Activated CD4-positive, alpha-beta T cell treated with anti-CD3 and anti-CD28 coated beads, Interleukin-2, amount 50 U/mL, for 16 hours (primary cell): ENCODE measurements around the gene ST8SIA2.
A peak's percentile ranks its signal among the peaks of the same experiment; 100 is the strongest.

ENCODE experiments used
- DNase-seq: peaks from one replicate; pipeline ENCODE4 v3.0.0-alpha.2; 2020

Gene ST8SIA2, protein sequence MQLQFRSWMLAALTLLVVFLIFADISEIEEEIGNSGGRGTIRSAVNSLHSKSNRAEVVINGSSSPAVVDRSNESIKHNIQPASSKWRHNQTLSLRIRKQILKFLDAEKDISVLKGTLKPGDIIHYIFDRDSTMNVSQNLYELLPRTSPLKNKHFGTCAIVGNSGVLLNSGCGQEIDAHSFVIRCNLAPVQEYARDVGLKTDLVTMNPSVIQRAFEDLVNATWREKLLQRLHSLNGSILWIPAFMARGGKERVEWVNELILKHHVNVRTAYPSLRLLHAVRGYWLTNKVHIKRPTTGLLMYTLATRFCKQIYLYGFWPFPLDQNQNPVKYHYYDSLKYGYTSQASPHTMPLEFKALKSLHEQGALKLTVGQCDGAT

DNA sequence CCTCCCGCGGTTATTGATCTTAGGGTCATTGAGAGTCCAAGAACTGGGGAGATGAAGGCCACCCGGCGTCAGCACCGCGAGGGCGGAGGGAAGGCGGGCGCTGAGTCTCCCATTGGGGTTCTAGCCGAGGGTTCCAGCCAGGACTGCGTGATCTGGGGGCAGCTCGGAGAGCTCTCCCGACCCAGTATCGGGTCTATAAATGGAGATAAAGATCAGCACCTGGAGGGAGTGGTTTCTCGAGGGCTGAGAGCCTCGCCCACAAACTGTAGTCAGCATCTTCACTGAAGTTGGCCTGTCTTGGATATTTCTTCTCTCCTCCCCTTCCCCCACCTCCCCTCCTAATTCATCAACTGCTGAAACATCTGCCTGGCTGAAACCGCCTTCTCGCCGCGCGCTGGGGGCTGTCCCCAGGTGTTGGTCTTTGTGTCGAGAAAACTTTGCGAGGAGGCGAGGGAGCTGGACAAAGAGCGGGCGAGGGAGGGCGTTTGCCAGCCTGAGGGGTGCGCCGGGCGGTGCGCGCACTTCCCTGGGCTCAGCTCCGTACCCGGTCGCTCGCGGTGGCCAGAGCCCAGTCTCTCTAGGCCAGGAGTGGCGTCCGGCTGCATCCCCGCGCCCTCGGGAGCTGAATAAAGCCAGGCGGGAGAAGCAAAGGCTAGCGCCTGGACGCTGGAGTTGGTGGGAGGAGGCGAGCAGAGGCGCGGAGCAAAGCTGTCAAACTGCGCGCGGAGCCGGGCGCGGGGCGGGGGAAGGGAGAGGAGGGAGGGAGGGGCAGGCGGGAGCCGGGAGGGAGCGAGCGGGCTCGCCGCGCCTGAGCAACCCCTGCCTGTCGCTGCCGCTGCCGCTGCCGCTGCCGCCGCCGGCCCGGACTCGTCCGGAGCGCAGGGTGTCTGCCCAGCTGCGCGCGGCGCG, at the start of gene ST8SIA2:
Gene ST8SIA2 (plus strand): TSS at position 811 of the 909 bp plus-strand sequence. CDS start 184 bp downstream, outside the sequence.
- DNase-seq, result peak; percentile 2

DNA sequence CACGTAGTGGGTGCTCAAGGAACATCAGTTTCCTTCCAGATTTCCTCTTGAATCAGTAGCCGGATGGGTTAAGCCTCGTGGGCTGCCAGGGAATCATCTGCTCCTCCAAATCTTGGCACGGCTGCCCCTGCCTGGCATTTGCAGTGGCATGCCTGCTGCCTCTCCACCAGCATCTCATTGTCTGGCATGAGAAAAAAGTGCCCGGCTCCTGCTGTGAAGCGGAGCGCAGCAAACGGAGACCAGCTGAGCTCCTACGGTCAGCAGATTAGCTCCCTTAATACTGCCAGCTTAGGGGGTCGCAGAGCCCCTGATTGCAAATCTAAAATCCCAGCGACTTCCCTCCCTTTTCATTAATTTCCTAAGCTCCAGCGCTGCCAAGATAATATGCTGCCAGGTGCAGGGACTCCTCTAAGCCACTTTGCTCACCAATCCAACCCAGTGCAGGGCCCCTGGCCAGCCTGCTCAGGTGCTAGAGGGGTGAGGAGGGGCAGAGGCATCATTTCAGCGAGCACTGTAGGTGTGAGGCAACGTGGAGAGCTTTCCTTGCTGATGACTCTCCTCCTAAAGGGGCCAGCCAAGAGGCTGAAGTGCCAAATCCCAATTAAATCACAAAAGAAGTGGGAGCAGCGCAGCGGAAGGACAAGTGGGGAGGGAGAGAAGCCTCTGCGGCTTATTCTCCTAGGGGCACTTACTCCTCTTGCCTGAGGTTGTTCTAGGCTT, 49.6 kb upstream of the ST8SIA2 start:
- DNase-seq, result no peak

DNA sequence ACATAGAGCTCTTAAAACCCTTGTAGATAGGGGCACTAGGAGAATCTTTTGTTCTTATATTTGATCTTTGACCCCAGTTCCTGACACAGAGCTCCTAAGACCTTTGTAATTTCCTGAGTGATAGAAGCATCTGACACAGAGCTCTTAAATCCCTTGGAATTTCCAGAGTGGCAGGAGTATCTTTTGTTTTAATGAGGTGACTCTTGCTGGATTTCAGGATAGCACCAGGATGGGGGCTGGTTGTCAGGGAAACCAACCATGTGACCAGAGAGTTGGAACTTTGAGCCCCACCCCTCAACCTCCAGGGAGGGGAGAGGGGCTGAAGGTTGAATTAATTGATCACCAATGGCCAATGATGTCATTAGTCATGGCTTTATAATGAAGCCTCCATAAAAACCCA, 47.6 kb upstream of the ST8SIA2 start:
- no peak for DNase-seq

DNA sequence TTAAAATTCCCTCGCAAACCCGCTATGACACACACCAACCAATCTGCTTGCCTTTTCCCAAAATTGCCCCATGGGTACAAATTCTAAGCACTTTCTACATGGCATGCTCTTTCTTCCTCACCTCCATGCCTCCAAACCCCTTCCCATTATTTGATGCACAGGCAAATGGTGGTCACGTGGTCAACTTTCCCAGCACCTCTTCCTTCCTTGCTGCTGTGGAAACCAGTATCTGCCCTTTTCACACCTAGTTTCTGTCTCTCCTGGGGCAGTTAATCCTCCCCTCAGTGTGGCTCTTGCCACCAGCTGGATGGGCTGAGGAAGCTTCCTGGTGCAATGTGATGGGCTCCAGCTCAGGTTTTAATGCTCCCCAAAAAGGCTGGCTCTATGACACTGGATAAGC, 38.4 kb upstream of the ST8SIA2 start:
- no peak for DNase-seq

DNA sequence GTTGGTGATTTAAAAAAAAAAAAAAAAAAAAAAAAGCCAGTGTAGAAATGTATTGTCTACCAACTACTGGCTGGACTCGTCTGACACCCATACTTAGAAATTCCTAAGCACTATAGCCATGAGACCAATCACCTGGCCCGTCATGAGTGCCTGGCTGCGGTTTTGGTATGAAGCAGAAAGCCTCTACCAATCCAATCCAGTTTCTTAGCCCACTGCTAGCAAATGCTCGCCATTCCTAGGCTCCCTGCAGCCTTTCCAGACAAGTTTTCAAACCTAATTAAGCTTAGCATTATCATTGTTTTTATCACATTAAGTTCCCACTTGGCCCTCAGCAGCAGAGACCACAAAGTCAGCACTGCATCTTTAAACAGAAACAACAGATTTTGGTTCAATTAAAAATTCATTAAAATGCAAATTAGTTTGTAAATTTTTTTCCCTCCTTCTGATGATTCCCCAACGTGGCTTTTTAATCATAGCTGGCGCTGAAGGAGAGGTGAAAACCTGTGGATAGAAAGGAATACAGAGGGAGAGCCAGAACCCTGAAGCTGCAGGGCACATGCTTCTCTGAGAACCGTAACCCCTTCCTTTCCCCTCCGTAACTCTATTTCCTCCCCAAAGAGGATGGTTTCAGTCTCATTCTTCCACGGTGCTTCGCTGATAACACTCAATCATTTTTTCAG, 32.2 kb upstream of the ST8SIA2 start:
- no peak for DNase-seq

DNA sequence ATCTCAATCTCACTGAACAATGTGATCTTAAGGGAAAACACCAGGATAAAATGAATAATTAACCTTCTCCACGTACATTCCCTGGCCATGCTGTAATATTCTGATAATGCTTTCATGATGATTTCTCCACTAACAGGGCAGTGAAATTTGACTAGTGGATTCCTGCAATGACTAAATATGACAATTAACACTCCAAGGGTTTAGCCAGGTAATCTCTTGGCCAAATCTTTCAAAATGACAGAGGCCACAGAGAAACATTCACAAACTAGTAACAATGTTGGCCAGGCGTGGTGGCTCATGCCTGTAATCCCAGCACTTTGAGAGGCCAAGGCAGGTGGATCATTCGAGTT, 31.7 kb upstream of the ST8SIA2 start:
- DNase-seq, result no peak

DNA sequence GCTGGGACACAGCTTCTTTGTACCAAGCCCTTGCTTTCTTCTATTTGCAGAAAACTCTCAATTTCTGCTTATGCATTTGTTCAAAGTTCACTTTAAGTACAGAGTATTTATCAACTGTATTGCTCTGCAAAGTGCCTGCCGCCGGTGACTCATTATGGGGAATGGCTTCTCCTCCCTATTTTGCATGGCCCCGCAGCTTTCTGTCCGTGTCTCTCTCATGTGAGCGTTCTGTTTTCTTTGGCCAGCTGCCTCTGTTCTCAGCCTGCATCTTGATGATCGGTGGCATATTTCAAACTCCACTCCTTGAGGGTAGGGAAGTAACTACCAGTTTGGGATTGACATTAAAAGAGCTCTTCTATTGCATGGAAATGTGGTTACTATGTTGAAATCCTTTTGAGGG, 28.6 kb upstream of the ST8SIA2 start:
- DNase-seq, result no peak

DNA sequence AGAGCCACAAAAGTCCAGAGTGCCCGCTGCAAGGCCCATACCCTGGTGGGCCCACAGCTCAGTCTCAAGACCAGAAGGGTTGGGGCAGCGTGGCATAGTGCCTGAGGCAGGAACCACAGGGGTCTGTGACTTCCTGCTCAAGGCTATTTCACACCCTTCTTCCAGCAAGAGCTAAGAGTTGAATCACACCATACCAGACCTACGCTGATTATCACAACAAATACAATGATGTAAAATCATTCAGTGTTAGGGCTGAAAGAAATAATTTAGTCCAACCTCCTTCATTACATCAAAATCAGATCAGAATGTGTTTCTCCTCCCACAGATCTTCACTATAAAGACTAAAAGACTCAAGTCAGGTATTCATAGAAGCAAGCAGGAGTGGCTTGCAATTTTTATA, 27.8 kb upstream of the ST8SIA2 start:
- DNase-seq, result no peak

DNA sequence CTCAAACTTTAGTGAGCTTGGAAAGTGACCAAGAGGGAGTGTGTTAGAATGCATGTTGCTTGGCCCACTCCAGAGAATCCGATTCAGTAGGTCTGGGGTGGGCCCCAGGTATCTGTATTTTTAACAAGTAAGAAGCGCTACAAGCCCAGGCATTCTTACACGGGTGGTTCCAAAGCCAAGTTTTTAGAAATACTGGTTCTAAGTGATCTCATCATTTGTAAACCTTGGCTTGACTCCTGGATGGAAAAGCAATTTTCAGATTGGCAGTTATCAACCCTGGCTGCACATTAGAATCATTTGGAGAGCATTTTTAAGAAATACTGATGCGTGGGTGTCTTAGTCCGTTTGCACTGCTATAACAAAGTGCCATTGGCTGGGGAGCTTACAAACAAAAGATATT, 27.3 kb upstream of the ST8SIA2 start:
- DNase-seq, result no peak

DNA sequence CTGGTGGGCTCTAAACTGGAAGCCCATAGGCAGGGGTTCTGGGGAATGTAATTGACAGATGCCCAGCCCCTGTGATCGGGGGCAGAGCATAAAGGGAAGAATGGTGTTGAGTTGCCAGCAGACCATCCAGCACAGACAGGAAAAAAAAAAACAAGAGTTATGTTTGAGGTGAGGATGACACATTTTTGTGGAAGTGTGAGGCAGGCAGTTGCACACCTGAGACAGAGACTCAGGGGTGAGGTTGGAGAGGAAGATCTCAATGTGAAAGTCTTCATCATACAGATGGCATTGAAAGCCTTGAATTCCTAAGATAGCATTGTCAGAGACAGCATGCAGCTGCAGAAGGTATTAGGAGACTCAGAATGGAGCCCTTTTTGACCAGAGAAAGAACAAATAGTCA, 18.6 kb upstream of the ST8SIA2 start:
- no peak for DNase-seq

DNA sequence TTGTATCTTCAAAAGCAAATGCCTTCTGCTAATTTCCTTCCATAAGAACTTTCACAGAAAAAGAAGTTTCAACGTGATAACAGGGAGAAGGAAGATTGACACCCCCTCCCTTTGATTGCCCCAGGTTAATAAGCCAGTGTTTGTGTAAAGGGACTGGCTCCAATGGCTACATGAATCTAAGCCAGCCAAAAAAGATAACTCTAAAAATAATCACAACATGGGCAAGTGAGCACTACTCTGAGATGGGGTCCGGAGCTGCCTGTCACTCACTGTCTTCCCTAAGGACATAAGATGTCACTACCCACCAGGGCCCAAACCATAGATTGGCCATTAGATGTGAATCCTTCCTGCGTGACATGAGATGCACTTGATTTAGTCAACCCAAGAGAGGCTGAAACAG, 17.6 kb upstream of the ST8SIA2 start:
- no peak for DNase-seq

DNA sequence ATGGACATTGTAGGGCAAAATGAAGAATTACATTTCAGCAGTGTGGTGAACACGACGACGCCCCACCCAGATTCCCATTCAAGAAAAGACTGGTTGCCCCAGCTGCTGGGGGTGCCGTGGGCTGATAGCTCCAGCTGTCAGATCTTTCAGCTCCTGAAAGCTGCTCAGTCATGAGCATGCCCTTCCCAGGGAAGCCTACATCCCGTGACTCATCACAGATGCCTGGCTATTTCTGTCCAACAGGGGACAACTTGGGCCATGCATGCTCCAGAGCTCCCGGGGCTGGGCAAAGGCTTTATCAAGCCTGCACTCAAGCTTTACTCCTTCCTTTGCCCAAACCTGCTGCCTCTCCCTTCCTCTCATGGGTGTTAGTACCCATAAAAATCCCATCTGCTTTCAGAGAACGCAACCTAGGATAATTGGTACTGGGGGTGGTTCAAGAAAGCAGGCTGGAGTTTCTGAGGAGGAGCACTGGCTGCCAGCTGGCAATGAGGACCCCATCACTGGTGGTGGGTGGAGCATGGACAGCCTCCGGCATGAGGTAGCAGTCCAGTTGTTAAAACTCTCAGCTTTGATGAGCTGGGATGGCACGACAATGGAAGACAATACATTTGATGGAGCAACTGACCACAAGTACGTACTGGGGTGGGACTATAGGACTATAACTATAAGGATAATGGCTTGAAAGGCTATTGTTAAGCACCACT, 16.4 kb upstream of the ST8SIA2 start:
- DNase-seq, result no peak

DNA sequence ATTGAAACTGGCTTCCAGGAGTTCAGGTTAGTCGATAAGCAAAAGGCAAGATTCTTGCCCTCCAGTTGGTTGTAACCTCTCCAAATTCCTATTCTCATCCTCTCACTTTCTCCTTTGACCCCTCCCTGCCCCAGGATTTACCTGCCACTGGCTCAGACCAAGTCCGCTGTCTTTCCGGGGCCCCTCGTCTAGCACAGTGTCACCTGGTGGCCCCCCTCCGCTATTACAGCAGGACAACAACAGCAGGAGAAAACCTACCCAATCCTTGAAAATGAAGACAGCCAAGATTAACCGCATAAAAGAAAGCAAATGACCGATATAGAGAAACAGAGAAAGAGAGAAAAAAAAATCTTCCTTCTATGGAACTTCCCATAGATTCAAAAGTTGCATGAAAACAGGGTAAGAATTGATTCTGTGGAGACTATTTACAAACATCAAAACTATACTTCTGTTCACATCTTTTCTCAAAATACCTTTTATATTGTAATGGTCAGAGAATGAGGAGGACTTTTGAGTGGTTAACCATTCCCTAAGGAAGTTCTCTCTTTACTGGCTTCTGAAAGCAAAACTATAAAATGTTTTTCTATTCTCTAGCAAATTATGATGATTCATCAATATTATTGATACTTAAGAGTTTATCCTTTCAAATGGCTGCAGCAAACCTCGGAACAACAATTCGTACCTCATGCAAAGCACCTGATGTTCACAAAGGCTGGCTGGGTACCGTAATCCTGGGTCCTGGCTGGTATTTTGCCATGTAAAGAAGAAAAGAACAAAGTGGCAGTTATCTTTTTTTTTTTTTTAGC, 10.0 kb upstream of the ST8SIA2 start:
- DNase-seq, result peak; percentile 34

DNA sequence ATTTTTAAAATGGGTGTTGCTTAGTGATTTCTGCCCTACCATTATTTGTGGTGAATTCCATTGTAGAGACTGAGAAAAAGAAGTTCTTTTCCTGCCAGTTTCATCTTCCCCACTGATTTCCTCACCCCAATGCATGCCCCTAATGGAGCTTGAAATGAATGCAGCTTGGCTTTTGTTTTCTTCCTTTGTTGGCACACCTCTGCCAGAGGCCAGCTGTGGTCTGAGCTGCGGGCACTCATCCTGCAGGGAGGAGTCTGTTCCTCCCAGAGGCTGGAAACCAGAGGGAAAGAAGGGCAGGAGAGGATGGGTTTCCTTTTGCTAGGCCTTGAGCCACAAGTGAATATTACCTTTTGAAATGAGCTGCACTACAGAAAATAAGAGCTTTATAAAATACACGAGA, 9.3 kb upstream of the ST8SIA2 start:
- no peak for DNase-seq

DNA sequence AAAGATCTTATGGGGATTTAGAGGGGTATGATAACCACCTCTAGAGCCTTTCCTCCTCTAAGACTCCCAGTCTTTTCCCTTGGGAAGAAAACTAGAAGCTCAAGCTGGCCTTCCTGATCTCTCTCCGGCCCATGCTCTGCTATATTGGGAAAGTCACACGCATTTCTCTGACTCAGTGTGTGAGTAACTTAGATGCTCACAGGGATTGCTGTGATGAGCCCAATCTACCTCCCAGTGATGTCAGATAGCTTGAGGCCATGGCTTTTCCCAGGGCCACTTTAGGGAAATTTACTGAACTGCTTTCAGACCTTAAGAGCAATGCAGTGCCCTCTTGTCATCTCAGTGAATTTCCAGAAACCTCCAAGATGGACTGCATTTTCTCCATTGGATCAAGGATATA, 8.6 kb upstream of the ST8SIA2 start:
- no peak for DNase-seq

DNA sequence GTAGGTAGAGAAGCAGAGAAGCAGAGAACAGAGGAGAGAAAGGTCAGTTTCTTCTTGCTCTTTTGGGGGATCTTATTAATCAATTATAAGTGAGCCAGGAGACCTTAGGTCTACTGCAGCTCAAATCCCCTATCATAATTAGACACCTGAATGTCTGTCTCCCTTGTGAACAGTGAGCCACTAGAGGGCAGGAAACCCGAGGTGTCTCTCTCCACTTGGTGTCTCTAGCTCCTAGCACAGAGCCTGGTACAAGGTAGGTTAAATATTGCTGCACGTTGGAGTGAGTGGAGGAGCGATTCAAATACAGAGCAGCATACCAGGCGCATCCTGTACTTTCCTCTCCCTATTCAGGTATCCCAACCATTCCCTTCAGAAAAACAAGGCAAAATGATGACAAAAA, 2.0 kb upstream of the ST8SIA2 start:
- DNase-seq, result peak; percentile 54

DNA sequence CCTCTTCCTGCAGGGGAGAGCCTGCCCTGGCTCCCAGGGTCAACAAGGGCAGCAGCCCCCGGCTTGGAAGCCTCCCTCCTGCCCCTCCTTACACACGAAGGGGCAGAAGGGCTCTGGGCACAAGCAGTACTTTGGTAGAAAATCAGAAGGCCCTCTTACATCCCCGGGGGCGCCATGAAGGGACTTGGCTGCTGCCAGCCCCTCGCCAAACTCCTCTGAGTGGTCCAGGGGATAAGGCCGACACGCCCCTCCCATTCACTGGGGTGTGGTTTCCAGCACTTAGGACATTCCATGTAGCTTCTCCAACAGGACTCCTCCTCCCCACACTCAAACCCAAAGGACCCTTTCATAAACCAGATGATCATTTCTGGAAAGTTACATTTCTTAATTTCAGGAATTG, 1.2 kb upstream of the ST8SIA2 start:
- DNase-seq, result no peak

DNA sequence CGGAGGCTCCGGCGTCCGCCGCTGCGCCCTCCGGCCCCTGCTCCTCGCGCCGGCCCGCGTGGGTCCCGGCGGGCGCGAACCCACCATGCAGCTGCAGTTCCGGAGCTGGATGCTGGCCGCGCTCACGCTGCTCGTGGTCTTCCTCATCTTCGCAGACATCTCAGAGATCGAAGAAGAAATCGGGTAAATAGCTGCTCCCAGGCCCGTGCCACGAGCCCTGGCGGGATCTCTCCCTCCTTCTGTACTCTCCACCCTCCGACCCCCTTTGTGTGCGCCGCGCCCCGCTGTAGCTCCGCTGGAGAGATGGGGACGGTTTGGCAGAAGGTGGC, 263 bp downstream of the ST8SIA2 start:
- no peak for DNase-seq

DNA sequence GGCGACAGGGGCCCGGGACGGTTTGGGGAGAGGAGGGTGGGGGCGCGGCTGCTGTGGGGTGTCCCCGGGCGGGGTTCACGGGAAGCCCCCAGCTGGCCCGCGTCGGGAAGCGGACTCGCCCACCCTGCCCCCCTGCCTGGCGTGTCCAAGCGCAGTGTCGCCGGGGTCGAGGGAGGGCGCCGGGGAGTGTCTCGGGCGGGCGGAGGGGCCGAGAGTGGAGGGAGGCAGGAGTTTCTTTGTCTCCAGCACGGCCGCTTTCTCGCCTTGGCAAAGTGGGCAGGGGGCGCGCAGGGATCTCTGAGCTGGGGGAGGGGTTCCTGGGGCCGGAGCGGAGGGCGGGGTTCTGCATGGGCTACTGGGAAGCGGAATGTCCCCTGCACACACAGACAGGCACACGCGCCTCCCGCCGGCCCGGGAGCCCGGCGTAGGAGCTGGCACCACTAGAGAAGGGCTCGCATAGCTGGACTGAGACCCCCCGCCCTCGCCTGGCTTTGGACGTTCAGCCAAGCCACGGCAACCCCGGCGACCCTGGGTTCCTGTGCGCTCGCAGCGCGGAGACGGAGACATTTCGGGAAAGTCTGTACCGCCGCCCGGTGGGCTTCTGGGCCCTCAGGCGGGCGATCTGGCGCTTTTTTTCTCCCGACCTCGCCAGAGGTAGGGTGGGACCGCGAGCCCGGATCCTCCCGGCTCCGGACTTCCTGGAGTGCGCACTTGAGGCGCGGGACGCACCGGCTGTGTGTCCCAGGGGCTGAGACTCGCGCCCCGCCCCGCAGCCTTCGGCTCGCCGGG, 822 bp downstream of the ST8SIA2 start:
- DNase-seq, result no peak

DNA sequence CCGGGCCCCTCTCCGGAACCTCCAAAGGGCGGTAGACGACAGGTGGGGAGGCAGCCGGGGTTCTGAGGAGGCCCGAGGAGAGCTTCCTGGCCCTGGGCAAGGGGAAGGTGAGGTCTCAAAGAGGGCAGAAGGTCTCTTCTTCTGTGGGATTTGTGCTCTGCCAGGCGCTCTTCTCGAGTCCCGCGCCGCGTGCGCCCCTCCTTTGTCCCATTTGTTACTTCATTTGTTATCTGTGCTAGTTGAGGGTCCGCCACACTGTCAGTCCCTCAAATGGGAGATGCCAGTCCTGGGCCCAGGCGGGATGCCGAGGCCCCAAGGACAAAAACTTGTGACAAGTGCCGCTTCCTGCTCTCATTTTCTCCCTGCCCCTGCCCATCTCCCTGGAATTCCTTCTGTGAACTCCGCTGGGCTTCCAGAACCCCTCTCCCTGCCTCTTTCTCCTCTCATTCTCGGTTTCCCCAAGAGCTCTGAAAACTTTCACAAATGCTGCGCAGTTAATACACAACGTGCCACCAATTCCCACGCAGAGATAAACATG, 1.5 kb downstream of the ST8SIA2 start:
- no peak for DNase-seq
